SHP77 treated with DMSO at 0.1 percent for 48 hours (cell line): ENCODE results near the gene HDDC3.
"Not testable (repeated sequence)": the region's sequence is repeated elsewhere in the genome, so short reads cannot be mapped to it uniquely, and the experiment has no call there.

Experiments used
- DNase-seq: peaks from one replicate; lab custom pipeline; 2025; lab: John Stamatoyannopoulos, UW

The HDDC3 gene

GRCh38 chr15:90909976-90910375 is 22.4 kb downstream of the HDDC3 start:
- DNase-seq, result no peak

- DNase-seq, result not testable (repeated sequence)
Measured at GRCh38 chr15:90909449-90909848, 22.9 kb downstream of the HDDC3 start.

GRCh38 chr15:90907838-90908507 is 24.4 kb downstream of the HDDC3 start:
- DNase-seq, result no peak

- DNase-seq, result no peak
Measured at GRCh38 chr15:90907051-90907660, 25.2 kb downstream of the HDDC3 start.

- no peak for DNase-seq
Measured at GRCh38 chr15:90906181-90906849, 26.0 kb downstream of the HDDC3 start.

- no peak for DNase-seq
Measured at GRCh38 chr15:90905306-90906180, 26.8 kb downstream of the HDDC3 start.

- no peak for DNase-seq
Measured at GRCh38 chr15:90904746-90905145, 27.6 kb downstream of the HDDC3 start.

GRCh38 chr15:90903733-90904536 is 28.4 kb downstream of the HDDC3 start:
- no peak for DNase-seq

- DNase-seq, result peak; percentile 47
Measured at GRCh38 chr15:90902840-90903732, 29.3 kb downstream of the HDDC3 start, which contains the start of gene MAN2A2. Gene MAN2A2 (plus strand): TSS chr15:90903302. CDS start chr15:90904208, 906 bp downstream.

GRCh38 chr15:90902040-90902839 is 30.1 kb downstream of the HDDC3 start:
- DNase-seq, result peak; percentile 38

- DNase-seq, result no peak
Measured at GRCh38 chr15:90901175-90902039, 30.9 kb downstream of the HDDC3 start.

GRCh38 chr15:90897131-90897655 is 35.2 kb downstream of the HDDC3 start:
- DNase-seq, result not testable (repeated sequence)

- DNase-seq, result peak; percentile 56
Measured at GRCh38 chr15:90895571-90896117, 36.7 kb downstream of the HDDC3 start.

GRCh38 chr15:90893175-90894090 is 38.9 kb downstream of the HDDC3 start:
- DNase-seq, result peak; percentile 55

GRCh38 chr15:90892498-90893174 is 39.7 kb downstream of the HDDC3 start:
- DNase-seq, result no peak

- no peak for DNase-seq
Measured at GRCh38 chr15:90892023-90892422, 40.3 kb downstream of the HDDC3 start.
